Ectodermal cell (in vitro differentiated cells): ENCODE data around the gene ASTN2.

ENCODE experiments used
- H3K27ac ChIP-seq: 2 replicates; pipeline ENCODE4 v1.7.0; 2013; ENCODE audit warnings: mild to moderate bottlenecking, low read depth, low read length; ENCODE audit not compliant: insufficient read depth, poor library complexity, severe bottlenecking
- H3K27me3 ChIP-seq: 2 replicates; pipeline ENCODE4 v1.7.0; 2013; ENCODE audit warnings: mild to moderate bottlenecking, low read length; ENCODE audit not compliant: insufficient read depth, control insufficient read depth, poor library complexity, severe bottlenecking
- H3K36me3 ChIP-seq: one replicate; pipeline ENCODE4 v1.7.0; 2013; ENCODE audit warnings: low read length; ENCODE audit not compliant: control insufficient read depth, insufficient read depth
- H3K4me1 ChIP-seq: one replicate; pipeline ENCODE4 v1.7.0; 2013; ENCODE audit warnings: low read length; ENCODE audit not compliant: control insufficient read depth, insufficient read depth
- H3K4me3 ChIP-seq: 2 replicates; pipeline ENCODE4 v1.7.0; 2013; ENCODE audit warnings: low read depth, low read length, control low read depth; ENCODE audit not compliant: insufficient read depth
- H3K9me3 ChIP-seq: 2 replicates; pipeline ENCODE4 v1.7.0; 2013; ENCODE audit warnings: mild to moderate bottlenecking, low read length, moderate library complexity; ENCODE audit not compliant: control insufficient read depth
- WGBS, 2 experiments: methylation state at CpG; one replicate each; pipeline ENCODE4 v1.1.7; 2013; ENCODE audit warnings: missing lambda C conversion rate in 2 of 2; 5-methylcytosine and 5-hydroxymethylcytosine counted together

ASTN2 gene

GRCh38 chr9:116749176-116749575 lies 665.7 kb downstream of the ASTN2 start:
- Histone ChIP-seq H3K27me3 (no peaks in the 10 kb centered on the region), H3K9me3 (no peaks in the 10 kb centered on the region), H3K4me3 (no peak overlapping the region), H3K4me1 (no peaks in the 10 kb centered on the region), H3K36me3 (no peaks in the 10 kb centered on the region), H3K27ac (no peak overlapping the region)
- WGBS, 2 experiments = 92 to 100% methylated on average over 2 to 3 of the region's 3 CpGs

GRCh38 chr9:116741742-116742141 lies 673.1 kb downstream of the ASTN2 start:
- 90 to 92% methylated on average over 2 of the region's 2 CpGs for WGBS, 2 experiments
- Histone ChIP-seq H3K36me3 (no peaks in the 10 kb centered on the region), H3K27ac (no peak overlapping the region)

GRCh38 chr9:116741086-116741740 lies 673.6 kb downstream of the ASTN2 start:
- WGBS, 2 experiments = 70 to 85% methylated on average over 2 to 3 of the region's 3 CpGs
- no peak overlapping the region for H3K27ac ChIP-seq
- H3K27me3 ChIP-seq = no peaks in the 10 kb centered on the region
- no peaks in the 10 kb centered on the region for H3K36me3 ChIP-seq
- H3K4me1 ChIP-seq = no peaks in the 10 kb centered on the region
- no peak overlapping the region for H3K4me3 ChIP-seq
- no peaks in the 10 kb centered on the region for H3K9me3 ChIP-seq

More at GRCh38 chr9:116741742-116742141, 673.1 kb downstream of the ASTN2 start:
- H3K4me1 ChIP-seq = no peaks in the 10 kb centered on the region
- H3K27me3 ChIP-seq = no peaks in the 10 kb centered on the region
- no peak overlapping the region for H3K4me3 ChIP-seq
- H3K9me3 ChIP-seq = no peaks in the 10 kb centered on the region

GRCh38 chr9:116737152-116737546 lies 677.7 kb downstream of the ASTN2 start:
- no peaks in the 10 kb centered on the region for H3K9me3 ChIP-seq
- H3K27me3 ChIP-seq = no peaks in the 10 kb centered on the region
- H3K4me1 ChIP-seq = no peaks in the 10 kb centered on the region
- 15 to 18% methylated on average over 15 of the region's 16 CpGs for WGBS, 2 experiments
- H3K36me3 ChIP-seq = no peaks in the 10 kb centered on the region
- H3K4me3 ChIP-seq = no peak overlapping the region
- H3K27ac ChIP-seq = no peak overlapping the region

GRCh38 chr9:116736399-116737151 lies 678.3 kb downstream of the ASTN2 start:
- Histone ChIP-seq H3K27ac (no peak overlapping the region), H3K36me3 (no peaks in the 10 kb centered on the region), H3K27me3 (no peaks in the 10 kb centered on the region), H3K4me1 (no peaks in the 10 kb centered on the region), H3K4me3 (no peak overlapping the region), H3K9me3 (no peaks in the 10 kb centered on the region)
- 78 to 81% methylated on average over 8 of the region's 8 CpGs for WGBS, 2 experiments

DNA sequence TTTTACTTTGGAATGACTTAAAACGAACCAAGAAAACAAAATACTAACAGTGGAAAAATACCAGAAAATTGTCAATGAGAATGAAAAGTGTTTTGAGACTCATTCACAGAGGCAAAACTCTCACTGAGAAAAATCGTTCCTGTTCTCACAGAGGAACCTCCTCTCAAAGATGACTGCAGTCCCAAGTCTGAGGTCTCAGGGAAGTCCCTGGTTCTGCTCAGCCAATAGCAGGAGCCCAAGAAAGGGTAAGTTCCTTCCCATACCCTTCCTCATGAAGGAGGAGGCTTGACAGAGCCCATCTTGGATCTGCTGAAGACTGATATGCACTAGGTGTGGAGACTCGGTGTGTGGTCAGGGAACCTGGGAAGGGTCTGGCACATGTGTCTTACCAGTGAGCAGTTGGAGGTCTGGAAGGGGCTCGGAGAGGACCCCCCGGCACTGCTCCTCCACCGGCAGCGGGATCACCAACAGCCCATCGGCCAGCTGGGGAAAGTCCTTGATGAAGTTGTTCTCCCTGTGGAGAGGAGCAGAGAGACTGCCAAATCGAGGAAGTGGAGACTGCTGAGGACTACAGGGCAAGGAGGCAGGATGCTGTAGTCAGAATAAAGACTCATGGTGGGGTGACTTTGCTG lies 681.7 kb downstream of the ASTN2 start:
- Histone ChIP-seq H3K36me3 (no peaks in the 10 kb centered on the region), H3K4me3 (no peak overlapping the region), H3K4me1 (no peaks in the 10 kb centered on the region), H3K27me3 (no peaks in the 10 kb centered on the region), H3K27ac (no peak overlapping the region), H3K9me3 (no peaks in the 10 kb centered on the region)
- WGBS, 2 experiments = 92 to 93% methylated on average over 9 of the region's 9 CpGs

DNA sequence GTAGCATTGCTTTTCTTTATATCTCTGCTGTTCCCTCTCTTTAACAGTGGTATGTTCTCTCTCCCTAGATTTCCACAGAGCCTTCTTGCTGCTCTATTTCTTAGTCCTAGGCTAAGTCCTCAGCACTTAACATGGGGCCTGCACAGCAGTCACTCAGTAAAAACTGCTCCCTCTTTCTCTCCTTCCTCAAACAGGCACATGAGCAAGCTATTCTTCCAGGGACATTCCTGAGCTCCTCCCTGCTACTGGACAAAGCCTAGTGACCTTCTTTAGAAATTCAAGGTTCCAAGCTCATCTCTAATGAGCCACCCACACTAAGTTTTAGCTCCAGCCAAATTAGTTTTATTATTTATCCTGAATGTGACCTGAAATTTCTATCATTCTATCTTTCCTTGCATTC lies 688.3 kb downstream of the ASTN2 start:
- Histone ChIP-seq H3K4me1 (no peaks in the 10 kb centered on the region), H3K4me3 (no peak overlapping the region), H3K27ac (no peak overlapping the region), H3K9me3 (no peaks in the 10 kb centered on the region), H3K36me3 (no peaks in the 10 kb centered on the region), H3K27me3 (no peaks in the 10 kb centered on the region)

GRCh38 chr9:116724123-116724522 lies 690.7 kb downstream of the ASTN2 start:
- H3K9me3 ChIP-seq = no peaks in the 10 kb centered on the region
- no peak overlapping the region for H3K27ac ChIP-seq
- no peaks in the 10 kb centered on the region for H3K36me3 ChIP-seq
- WGBS, 2 experiments = 83 to 91% methylated on average over 3 of the region's 3 CpGs
- H3K27me3 ChIP-seq = no peaks in the 10 kb centered on the region
- no peaks in the 10 kb centered on the region for H3K4me1 ChIP-seq
- no peak overlapping the region for H3K4me3 ChIP-seq

DNA sequence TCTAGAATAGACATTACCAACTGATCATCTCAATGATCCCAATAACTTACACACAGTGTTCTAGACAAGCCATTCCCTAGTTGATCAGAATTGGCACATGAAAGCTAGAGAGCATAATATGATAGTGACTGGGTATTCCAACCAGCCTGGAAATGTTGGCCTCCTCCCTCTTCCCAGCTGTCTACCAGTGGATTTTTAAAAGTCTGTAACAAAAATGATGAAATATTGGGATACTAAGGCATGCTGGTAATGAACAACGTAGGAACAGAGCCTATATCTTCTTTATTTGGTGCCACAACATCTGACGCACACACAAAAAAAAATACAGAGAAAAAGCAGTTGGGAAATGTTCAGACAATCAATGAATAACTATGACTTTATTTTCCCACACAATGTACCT lies 692.9 kb downstream of the ASTN2 start:
- Histone ChIP-seq H3K27ac (no peak overlapping the region), H3K9me3 (no peaks in the 10 kb centered on the region), H3K4me1 (no peaks in the 10 kb centered on the region), H3K27me3 (no peaks in the 10 kb centered on the region), H3K36me3 (no peaks in the 10 kb centered on the region), H3K4me3 (no peak overlapping the region)
- 38 to 50% methylated on average over 2 of the region's 2 CpGs for WGBS, 2 experiments

GRCh38 chr9:116721411-116721810 lies 693.4 kb downstream of the ASTN2 start:
- WGBS, 2 experiments = 92 to 93% methylated on average over 3 of the region's 3 CpGs
- Histone ChIP-seq H3K4me1 (no peaks in the 10 kb centered on the region), H3K4me3 (no peak overlapping the region), H3K27ac (no peak overlapping the region), H3K27me3 (no peaks in the 10 kb centered on the region), H3K9me3 (no peaks in the 10 kb centered on the region), H3K36me3 (no peaks in the 10 kb centered on the region)
